Stimulated activated CD4-positive, alpha-beta T cell treated with anti-CD3 and anti-CD28 coated beads, Interleukin-4, amount 100 ng/mL, for 4 hours (primary cell): ENCODE measurements around the gene TMEM98.
"Not testable (repeated sequence)": the region's sequence is repeated elsewhere in the genome, so short reads cannot be mapped to it uniquely, and the experiment has no call there.

ENCODE experiments used
- DNase-seq, 2 experiments: peaks; one replicate each; pipeline ENCODE4 v3.0.0-alpha.2; 2020

Gene TMEM98

DNA sequence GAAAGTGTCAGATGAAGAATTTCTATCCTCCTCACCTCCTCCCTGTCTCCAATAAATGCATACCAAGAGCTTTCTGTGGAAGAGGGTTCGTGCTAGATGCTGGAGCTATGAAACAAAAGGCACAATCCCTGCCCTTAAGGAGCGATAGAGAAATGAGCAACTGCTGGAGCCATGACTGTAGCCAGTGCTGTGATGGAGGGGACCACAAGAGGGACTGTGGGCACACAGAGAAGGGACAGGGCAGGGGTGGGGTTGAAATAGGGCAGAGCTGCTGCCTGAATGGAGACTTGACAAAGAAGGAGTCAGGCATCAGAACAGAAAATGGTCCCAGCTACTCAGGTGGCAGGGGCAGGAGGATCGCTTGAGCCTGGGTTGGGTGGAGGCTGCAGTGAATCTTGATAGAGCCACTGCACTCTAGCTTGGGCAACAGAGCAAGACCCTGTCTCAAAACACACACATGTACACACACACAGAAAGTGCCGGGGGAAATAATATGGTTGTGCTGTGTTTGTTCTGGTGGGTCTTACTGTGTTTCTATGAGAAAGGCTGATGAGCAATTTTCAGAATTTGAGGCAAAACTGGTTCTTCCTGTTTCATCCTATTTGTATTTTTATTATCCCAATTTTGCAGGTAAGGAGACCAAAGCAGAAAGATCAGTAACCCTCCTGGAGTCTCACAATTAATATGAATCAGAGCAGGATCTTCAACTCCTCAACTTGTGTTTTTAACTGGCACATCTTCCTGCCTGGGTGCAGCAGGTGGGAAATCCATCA is 16.5 kb downstream of the TMEM98 start:
- DNase-seq: no peak

DNA sequence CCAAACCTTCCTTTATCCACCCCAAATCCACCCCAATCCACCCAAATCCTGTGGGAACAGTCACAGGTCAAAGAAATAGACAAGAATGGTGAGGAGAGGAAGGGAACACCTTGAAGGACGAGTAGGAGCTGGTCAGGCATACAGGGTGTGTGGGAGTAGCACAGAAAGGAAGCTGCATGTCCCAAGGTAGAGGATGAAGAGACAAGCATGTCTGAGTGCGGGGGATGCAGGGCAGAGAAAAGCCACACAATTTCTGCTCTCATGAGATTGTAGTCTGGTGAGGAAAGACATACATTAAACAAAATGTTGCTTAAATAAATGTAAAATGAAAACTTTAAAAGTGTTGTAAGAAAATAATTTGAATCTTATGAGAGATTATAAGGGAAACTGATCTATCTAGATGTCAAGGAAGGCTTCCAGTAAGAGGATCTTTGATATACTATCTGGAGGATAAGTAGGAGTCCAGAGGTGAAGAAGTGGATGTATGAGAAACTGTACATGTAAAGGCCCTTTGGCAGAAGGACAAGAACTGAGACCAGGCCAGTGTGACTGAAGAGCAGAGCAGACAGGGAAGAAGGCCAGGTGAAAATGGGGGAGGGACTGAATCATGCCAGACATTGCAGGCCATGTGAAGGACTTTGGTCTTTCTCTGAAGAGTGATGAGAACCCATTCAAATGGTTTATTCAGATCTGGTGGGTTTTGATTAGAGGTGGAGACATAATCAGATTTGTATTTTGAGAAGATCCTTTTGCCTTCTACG is 18.6 kb downstream of the TMEM98 start:
- DNase-seq: no peak

DNA sequence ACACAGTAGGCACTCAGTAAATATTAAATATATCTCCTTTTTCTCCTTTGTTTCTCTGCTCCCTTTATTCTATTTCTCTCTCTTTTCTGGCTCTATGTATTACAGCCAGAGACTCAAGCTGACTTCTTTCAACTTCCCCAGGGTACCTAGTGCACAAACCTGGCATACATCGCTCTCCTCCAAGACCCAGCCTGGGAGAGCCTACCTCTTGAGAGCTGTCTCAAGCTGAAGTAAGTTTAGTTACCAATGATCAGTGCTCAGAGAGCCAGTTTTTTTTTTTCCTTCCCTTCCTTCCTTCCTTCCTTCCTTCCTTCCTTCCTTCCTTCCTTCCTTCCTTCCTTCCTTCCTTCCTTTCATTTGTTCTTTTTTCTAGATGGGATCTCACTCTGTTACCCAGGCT is 19.8 kb downstream of the TMEM98 start:
- DNase-seq: no peak

DNA sequence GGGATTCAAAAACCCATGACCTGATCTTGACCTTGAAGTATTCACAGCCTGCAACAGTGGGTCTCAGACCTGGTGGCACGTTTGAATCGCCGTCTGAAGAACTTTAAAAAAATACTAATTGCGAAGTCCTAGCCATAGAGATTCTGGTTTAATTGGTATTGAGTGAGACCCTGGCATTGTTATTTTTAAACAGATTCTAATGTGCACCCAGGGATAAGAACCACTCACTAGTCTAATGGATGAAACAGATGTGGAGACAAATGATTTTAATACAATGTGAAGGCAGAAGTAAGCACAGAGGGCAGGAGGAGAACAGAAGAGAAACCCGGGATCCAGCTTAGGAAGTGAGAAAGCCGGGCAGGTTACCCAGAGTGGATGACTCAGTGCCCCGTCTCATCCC is 21.2 kb downstream of the TMEM98 start:
- no peak for DNase-seq

DNA sequence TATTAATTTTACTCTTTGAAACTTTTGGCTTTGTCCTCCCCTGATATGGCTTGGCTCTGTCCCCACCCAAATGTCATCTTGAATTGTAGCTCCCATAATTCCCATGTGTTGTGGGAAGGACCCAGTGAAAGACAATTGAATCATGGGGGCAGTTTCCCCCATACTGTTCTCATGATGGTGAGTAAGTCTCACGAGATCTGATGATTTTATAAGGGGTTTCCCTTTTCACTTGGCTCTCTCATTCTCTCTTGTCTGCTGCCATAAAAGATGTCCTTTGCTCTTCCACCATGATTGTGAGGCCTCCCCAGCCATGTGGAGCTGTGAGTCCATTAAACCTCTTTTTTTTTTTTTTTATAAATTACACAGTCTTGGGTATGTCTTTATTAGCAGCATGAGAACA is 24.5 kb downstream of the TMEM98 start:
- DNase-seq: not testable (repeated sequence)

DNA sequence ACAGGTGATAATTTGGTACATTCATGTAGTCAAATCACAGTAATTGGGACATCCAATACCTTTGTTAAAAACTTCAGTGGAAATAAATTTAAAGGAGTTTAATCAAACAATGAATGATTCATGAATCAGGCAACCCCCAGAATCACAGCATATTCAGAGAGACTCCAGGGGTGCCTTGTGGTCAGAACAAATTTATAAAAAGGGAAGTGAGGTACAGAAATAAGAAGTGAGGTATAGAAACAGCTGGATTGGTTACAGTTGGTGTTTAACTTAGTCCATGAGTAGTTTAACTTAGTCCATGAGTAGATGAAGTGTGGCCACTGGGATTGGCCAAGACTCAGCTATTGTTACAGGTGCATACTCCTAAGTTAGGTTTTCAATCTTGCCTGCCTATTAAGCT is 25.1 kb downstream of the TMEM98 start:
- DNase-seq: no peak

DNA sequence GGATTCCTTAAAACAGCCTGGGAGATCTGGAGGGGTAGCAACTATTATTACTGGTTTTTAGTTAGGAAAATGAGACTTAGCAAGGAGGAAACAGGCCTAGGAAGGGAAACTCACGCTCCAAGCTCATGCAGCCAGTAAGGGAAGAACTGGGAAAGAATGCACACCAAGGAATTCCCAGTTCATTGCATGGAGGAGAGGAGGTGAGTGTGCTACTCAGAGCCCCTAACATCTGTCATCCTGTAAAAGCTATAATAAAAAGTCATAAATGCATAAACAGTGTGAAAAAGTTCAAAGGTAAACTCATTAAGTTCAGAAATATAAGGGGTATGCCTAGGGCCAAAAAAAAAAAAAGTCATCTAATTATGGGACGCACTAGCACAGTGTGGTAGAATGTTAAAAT is 25.9 kb downstream of the TMEM98 start:
- DNase-seq: no peak

DNA sequence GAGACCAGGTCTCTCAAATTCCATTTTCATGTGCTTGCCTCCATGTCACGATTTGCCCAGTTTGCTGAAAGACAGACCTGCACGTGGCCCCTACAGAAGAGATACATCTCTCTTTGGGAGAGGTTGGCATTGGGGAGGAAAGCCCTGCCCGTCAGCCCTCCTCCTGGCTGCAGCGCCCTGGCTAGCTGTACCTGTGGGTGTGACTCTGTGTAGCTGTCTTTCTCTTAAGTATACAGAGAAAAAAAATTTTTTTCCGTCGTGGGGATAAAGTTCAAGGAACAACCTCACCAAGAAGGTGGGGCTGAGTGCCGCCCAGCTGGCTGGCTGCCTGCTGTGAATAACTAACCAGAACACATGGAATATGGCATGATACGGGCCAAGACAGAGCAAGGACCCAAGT is 26.5 kb downstream of the TMEM98 start:
- DNase-seq: no peak

DNA sequence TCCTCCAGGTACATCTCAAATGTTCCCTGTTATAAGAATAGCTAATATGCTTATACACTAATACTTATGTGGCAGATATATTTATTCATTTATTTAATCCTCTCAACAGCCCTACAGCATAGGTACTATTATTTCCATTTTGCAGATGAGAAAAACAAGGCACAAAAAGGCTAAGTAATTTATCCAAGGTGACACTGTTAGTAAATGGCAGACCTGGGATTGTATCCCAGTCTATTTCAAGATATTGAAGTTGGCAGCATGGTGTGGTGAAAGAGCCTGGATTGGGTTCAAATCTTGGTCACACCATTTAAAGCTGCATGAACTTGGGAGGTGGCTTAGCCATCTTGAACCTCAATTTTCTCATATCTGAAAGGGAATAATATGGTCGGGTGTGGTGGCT is 27.2 kb downstream of the TMEM98 start:
- no peak for DNase-seq

DNA sequence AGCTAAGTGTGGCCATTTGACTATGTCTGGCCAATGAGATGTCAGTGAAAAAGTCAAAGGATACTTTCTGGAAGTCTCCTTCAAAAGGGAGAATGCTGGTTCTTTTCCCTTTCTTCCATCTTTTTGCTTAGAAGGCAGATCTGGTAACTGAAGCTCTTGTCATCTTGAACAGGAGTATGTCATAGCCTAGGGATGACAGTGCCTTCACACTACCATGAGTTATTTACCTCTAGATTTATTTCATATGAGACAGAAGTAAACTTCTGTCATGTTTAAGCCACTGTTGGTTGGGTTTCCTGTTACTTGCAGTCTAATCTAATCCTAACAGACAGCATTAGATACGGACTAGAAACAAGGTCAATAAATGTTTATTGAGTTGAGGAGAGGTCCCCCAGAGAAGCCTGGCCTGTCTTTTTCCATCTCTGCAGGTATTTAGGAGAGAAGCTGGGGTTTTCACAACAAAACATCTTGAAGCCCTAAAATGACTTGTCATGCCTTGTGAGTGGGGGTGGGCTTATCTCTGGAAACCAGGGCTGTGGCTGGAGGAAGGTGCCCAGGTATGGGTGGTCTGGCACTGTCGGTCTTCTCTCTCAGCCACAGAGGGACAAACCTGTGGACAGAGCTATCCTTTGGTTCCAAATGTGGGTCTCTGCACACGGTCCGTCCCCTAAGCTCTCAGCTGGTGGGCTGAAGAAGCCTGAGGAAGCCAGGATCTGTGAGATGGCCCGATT is 28.5 kb downstream of the TMEM98 start:
- DNase-seq: no peak

DNA sequence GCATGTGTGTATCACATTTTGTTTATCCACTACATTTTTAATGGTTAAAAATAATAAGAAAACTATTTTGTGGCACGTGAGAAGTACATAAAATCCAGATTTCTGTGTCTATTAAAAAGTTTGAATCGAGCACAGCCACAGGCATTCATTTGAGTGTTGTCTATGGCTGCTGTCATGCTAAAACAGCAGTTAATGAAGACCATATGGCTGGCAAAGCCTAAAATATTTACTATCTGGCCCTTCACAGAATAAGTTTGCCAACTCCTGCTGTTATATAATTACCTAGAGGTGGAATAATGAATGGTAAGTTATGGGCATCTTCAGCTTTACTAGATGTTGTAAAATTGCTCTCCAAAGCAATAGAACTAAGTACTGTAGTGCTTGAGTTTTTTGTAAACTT is 30.5 kb downstream of the TMEM98 start:
- DNase-seq: no peak

DNA sequence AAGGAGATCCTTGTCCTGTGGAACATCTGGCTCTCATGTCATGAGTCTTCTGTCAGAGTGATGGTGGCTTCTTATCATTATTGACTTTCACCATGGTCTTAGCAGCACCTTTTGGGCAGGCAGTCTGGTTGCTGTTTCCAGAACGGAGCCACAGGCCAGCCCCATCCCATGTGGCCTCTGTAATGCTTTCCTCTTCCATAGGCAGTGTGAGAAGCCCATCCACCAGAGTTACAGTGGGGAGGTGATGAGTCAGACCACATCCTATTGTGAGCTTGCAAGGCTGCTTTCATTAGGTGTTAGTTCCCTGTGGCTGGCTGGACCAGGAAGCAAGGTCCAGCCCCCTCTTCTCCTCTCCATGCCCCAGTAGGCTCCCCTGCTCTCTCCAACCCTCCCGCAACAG is 32.9 kb downstream of the TMEM98 start:
- DNase-seq: no peak

DNA sequence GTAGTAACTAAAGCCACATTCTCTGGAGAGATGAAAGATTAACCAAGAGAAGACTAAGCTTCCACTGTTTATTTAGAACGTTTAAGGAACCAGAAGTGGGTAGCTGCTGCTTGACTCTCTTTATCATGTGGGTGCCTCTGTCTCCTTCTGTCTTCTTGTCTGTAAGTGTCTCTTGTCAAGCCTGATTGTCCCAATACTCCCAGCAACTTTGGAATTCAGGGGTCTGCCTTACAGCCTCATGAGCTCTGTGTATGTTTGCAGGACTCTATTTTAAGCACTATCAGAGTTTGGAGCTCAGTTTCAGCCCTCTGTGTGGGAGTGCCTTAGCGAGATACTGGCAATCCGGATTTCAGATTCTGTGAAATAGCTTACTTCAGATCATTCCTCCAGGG is 34.4 kb downstream of the TMEM98 start:
- DNase-seq: no peak

DNA sequence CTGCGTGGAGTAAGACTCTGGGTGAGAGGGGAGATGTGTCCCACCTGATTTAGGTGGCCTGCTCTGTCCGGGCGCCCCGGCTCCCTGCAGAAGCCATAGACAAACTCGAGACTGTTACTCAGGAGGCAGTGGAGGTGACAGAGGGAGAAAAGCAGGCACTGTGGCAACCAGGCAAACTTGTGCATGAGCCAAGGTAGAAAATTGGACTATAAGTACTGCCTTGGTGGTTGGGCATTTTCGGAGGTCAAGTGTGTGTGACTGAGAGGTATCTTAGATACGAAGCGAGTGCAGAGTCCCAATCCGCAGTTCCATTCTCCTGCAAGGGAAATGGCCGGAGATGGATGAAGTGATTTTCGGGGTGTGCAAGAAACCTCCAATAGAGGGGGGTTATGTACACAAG is 36.6 kb downstream of the TMEM98 start:
- DNase-seq: no peak

DNA sequence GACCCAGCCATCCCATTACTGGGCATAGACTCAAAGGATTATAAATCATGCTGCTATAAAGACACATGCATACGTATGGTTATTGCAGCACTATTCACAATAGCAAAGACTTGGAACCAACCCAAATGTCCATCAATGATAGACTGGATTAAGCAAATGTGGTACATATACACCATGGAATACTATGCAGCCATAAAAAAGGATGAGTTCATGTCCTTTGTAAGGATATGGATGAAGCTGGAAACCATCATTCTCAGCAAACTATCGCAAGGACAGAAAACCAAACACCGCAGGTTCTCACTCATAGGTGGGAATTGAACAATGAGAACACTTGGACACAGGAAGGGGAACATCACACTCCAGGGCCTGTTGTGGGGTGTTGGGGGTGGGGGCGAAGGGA is 41.3 kb downstream of the TMEM98 start:
- not testable (repeated sequence) for DNase-seq

DNA sequence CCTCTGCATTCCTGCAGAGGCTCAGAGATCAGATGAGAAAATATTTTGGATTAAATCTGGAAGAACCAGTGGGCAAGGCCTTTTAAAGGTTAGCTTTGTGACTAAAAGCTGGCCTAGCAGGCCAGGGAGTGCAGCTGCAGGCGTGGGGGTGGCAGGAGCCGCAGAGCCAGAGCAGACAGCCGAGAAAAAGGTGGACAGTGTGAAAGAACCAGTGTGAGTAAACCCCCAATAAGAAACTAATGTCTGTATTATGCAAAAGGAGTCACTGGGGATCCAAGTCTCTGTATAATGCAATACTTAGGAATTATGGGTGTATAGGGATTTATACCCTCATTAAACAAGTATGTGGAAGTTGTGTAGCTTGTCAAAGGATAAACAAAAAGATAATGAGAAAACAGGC is 42.3 kb downstream of the TMEM98 start:
- no peak for DNase-seq

DNA sequence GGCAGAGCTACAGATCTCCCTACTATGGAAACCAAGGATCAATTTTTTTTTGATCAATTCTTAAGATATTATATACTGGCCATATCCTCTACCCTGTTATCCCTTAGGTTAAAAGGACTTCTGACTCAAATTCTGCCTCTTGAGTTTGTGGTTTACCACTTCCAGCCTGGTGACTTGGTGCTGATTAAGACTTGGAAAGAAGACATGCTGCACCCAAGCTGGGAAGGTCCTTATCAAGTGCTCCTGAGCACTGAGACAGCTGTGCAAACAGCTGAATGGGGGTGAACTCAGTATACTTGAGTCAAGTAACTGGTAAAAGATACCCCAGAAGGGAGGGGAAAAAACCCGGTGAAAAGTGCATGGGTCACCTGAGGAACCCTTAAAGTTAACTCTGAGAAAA is 43.2 kb downstream of the TMEM98 start:
- no peak for DNase-seq

DNA sequence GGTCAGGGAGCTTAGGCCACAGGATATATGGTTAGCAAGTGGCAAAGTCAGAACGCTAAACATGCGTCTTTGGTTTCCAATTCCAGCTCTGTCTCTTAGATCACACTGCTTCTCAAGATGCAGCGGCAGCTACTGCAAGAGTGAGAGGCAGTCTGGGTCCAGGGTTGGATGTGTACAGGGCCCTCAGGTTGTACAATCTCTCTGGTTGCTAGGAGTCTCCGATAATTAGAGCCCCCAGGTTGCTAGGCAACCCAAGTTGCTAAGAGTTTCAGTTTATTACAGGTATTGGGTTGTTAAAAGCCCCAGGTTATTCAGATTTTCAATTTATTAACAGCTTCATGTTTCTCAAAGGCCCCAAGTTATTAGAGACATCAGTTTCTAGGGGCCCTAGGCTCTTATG is 48.2 kb downstream of the TMEM98 start:
- no peak for DNase-seq

DNA sequence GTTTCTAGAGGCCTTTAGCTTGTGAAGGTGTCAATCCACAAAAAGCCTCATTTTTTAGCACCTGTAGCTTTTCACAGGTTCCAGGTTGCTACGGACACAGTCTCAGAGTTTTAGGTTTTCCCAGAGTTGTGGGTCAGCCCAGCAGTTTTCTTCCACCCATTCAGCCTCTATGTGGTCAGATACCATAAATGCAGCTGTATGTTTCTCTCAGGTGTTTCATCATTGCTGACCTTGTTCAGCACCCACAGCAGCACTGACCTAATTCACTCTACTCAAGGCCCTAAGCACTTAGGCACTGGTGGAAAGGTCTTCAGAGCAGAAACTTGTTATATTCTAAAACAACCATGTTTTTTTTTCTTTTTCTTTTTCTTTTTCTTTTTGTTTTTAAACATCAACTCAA is 48.7 kb downstream of the TMEM98 start:
- no peak for DNase-seq

DNA sequence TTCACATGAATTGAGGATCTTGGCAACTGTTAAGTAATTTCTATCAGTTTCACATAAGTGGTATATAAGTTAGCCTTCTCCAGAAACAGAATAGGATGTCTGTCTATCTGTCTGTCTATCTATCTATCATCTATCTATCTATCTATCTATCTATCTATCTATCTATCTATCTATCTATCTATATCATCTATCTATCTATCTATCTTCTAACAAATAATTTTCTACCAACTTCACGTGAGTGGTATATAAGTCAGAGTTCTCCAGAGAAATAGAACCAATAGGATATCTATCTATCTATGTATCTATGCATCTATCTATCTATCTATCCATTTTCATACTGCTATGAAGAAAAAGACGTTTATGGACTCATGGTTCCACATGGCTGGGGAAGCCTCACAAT is 52.3 kb downstream of the TMEM98 start:
- DNase-seq: no peak

DNA sequence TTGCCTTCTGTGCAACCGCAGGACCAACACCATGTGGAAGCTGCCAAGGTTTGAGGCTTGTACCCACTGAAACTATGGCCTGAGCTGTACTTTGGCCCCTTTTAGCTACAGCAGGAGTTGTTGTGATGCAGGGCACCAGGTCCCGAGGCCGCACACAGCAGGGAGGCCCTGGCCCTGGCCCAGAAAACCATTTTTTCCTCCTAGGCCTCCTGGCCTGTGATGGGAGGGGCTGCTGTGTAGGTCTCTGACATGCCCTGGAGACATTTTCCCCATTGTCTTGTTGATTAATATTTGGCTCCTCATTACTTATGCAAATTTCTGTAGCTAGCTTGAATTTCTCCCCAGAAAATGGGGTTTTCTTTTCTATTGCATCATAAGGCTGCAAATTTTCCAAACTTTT is 53.7 kb downstream of the TMEM98 start:
- not testable (repeated sequence) for DNase-seq

DNA sequence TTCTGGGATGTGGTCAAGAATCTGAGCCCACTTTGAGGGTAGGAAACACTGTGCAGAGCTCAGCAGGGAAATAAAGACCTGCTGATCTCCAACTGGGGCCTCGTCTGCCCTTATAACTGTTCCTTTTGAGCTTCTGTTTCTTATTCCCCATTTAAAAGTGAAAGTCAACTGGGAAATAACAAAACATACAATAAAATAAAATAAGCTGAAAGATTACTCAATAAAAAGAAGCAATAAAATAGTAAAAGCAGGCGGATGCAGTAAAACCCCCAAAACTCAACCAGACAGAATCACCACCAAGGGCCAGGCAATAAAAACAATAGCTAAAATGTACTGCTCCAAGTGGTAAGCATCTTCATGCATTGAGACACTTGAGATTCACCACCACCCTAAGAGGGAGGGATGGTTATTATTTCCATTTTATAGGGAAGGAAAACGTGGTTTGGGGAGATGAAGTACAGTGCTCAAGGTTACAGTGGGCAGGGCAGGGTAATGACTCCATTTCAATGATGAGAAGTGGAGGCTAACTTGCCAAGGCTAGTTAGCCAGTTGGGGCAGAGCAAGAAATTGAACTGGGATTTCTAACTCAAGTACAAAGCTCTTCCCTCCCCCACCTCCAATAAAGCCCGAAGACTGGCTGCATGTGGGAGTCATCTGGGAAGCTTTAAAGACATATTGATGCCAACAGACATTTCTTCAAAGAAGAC is 57.2 kb downstream of the TMEM98 start:
- no peak for DNase-seq

DNA sequence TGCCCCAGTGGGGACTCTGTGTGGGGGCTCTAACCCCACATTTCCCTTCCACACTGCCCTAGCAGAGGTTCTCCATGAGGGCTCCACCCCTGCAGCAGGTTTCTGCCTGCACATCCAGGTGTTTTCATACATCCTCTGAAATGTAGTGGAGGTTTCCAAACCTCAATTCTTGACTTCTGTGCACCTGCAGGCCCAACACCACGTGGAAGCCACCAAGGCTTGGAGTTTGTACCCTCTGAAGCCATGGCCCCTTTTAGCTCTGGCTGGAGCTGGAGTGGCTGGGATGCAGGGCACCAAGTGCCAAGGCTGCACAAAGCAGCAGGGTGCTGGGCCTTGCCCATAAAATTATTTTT is 59.5 kb downstream of the TMEM98 start:
- not testable (repeated sequence) for DNase-seq
